HL-60 (cell line): ENCODE measurements around the gene MRPS22.

Source experiments
- DNase-seq, 2 experiments: peaks; one replicate each; pipeline ENCODE4 v3.0.0-alpha.2; 2010 to 2020; ENCODE audit warnings: low read depth in 1 of 2, low spot score in 1 of 2
- H3K27ac ChIP-seq: fragments of 250-450 bp; sonication (Bioruptor Pico); replicated peaks from 2 replicates; pipeline ENCODE4 v1.5.1; 2020; ENCODE audit warnings: mild to moderate bottlenecking, moderate library complexity
- H3K27me3 ChIP-seq: fragments of 250-450 bp; sonication (Bioruptor Pico); 2 replicates; pipeline ENCODE4 v1.5.1; 2021; ENCODE audit warnings: mild to moderate bottlenecking, moderate library complexity; ENCODE audit not compliant: insufficient read depth, poor library complexity, severe bottlenecking
- H3K4me3 ChIP-seq: replicated peaks from 2 replicates; pipeline ENCODE4 v1.5.1; 2011; ENCODE audit warnings: mild to moderate bottlenecking, control low read depth, low read length; ENCODE audit not compliant: insufficient read depth
- CTCF ChIP-seq: IDR thresholded peaks from one replicate; pipeline ENCODE4 v1.5.1; 2011; ENCODE audit warnings: low read length, control low read depth, inconsistent platforms; ENCODE audit not compliant: insufficient read depth
- GABPA ChIP-seq: IDR thresholded peaks from 2 replicates; pipeline ENCODE4 v1.6.1; 2012; ENCODE audit warnings: low read depth
- POLR2AphosphoS5 ChIP-seq: IDR thresholded peaks from 2 replicates; pipeline ENCODE4 v1.6.1; 2012; ENCODE audit warnings: low read depth
- REST ChIP-seq: IDR thresholded peaks from 2 replicates; pipeline ENCODE4 v1.6.1; 2012; ENCODE audit warnings: low read depth; ENCODE audit not compliant: insufficient replicate concordance
- SPI1 ChIP-seq: IDR thresholded peaks from 2 replicates; pipeline ENCODE4 v1.6.1; 2012; ENCODE audit warnings: low read depth, mild to moderate bottlenecking, borderline replicate concordance

MRPS22 gene

GRCh38 chr3:139306078-139306477 is 37.7 kb upstream of the MRPS22 start:
- peaks cover 3% of the 10 kb centered on the region for H3K27me3 ChIP-seq
- no peak for DNase-seq
- H3K4me3 ChIP-seq = no peak overlapping the region
- TF ChIP-seq GABPA (no peak), REST (no peak), CTCF (no peak), SPI1 (no peak), POLR2AphosphoS5 (no peak)
- no peak overlapping the region for H3K27ac ChIP-seq

GRCh38 chr3:139307072-139307491 is 36.7 kb upstream of the MRPS22 start:
- no peak overlapping the region for H3K27ac ChIP-seq
- DNase-seq = no peak

More at GRCh38 chr3:139307072-139307491, 36.7 kb upstream of the MRPS22 start:
- TF ChIP-seq GABPA (no peak), CTCF (no peak), REST (no peak), SPI1 (no peak), POLR2AphosphoS5 (no peak)
- no peak overlapping the region for H3K4me3 ChIP-seq
- H3K27me3 ChIP-seq = peaks cover 3% of the 10 kb centered on the region
